Heart left ventricle (tissue), 16 donors: ENCODE data around the gene YY2. TPM values are rescaled to one million over a fixed set of nuclear protein-coding genes. Genes with fewer than 3 reads are reported as not detected.

Experiments used
- ATAC-seq, 4 donors: fragments of 200-7000 bp; cut with Tn5 transposase; one replicate each; pipeline ENCODE4 v1.9.1; 2020 to 2022; ENCODE audit warnings: moderate library complexity in 4 of 4, mild to moderate bottlenecking in 3 of 4, moderate number of reproducible peaks in 1 of 4
- DNase-seq, 5 donors: peaks; one replicate each; pipeline ENCODE4 v3.0.0-alpha.2; 2020
- H3K27ac ChIP-seq, 12 donors: fragments of 200-600 bp; sonication (generic) in 4 of 12; one replicate each; pipeline versions ENCODE4 v1.5.0 to v1.8.0; 2016 to 2022; ENCODE audit warnings: mild to moderate bottlenecking in 2 of 12
- H3K27me3 ChIP-seq, 9 donors: fragments of 200-600 bp; sonication (generic) in 2 of 9; one replicate each; pipeline versions ENCODE4 v1.5.1 to v1.8.0; 2016 to 2022; ENCODE audit warnings: mild to moderate bottlenecking in 3 of 9
- H3K36me3 ChIP-seq, 9 donors: fragments of 200-600 bp; sonication (generic) in 2 of 9; one replicate each; pipeline versions ENCODE4 v1.5.0 to v1.8.0; 2018 to 2022; ENCODE audit warnings: mild to moderate bottlenecking in 2 of 9
- H3K4me1 ChIP-seq, 12 donors: fragments of 200-600 bp; sonication (generic) in 4 of 12; one replicate each; pipeline versions ENCODE4 v1.5.0 to v1.8.0; 2016 to 2022; ENCODE audit warnings: mild to moderate bottlenecking in 3 of 12
- H3K4me3 ChIP-seq, 12 donors: fragments of 200-600 bp; sonication (generic) in 4 of 12; one replicate each; pipeline versions ENCODE4 v1.5.0 to v1.8.0; 2017 to 2022; ENCODE audit warnings: mild to moderate bottlenecking in 9 of 12, moderate library complexity in 4 of 12
- H3K9me3 ChIP-seq, 12 donors: fragments of 200-600 bp; sonication (generic) in 4 of 12; one replicate each; pipeline versions ENCODE4 v1.5.0 to v1.8.0; 2016 to 2022; ENCODE audit warnings: mild to moderate bottlenecking in 1 of 12
- POLR2A ChIP-seq, 2 donors: fragments of 450-650 bp; IDR thresholded peaks; one replicate each; pipeline ENCODE4 v1.6.1; 2017; ENCODE audit warnings: antibody characterized with exemption in 2 of 2, mild to moderate bottlenecking in 2 of 2, moderate library complexity in 2 of 2
- WGBS, 4 donors: extraction: QIAGEN DNeasy Blood & Tissue Kit in 2 of 4; methylation state at CpG; one replicate each; pipeline versions ENCODE4 v1.1.5 to v1.1.7; 2013 to 2018; 5-methylcytosine and 5-hydroxymethylcytosine counted together
- intact Hi-C, 10 donors: fragments of 100-400 bp; cut with DNase I; formaldehyde crosslinking; loops; one replicate each; pipeline versions ENCODE4 v1.11.1 to v1.14.2; 2022
- long read RNA-seq, 3 donors: library from polyadenylated mRNA; unstranded; transcript quantifications; one replicate each; pipeline ENCODE4 v2.0.0, GENCODE V29; 2020 to 2021
- polyA plus RNA-seq, 2 donors: library from polyadenylated mRNA; stranded (reverse); fragments of 200-250 nt; gene quantifications; one replicate each; pipeline ENCODE4 v1.2.3, GENCODE V29; 2013
- total RNA-seq, 9 donors: library from RNA; depleted of rRNA in 2 of 9; stranded (reverse); fragments of >200 nt in 2 of 9; fragmentation: NEBNext Ultra II Directional in 3 of 9; extraction: Animal tissue kit (Norgen Biotek cat#: 25700) in 3 of 9; gene quantifications; one replicate each; pipeline versions ENCODE4 v1.1.0 to v1.2.4, GENCODE V29; 2016 to 2023
- TF ChIP-seq, protein P1 (sequence below), 12 donors: fragments of 200-600 bp; sonication (generic) in 4 of 12; IDR thresholded peaks; one replicate each; pipeline versions ENCODE4 v1.5.0 to v1.8.0; 2018 to 2022; ENCODE audit warnings: antibody characterized with exemption in 12 of 12, mild to moderate bottlenecking in 5 of 12
- donor health status: ischemic (EF 13 %, LVEDD 7.1; RV severe dilation, severe dysfunction).
- donor health status: healthy with polysubstance abuse.
- donor health status: DM: no; HTN: yes; CAD: no.
- donor health status: DM: no; HTN: no; CAD: no.
- donor health status: ischemic (EF 25% LVEDD 6.9; RV normal size, moderate dysfunction).
- donor health status: ischemic (EF 25% LVEDD 5.7; RV mildly dilated, moderate dysfunction).
- donor health status: healthy.
- donor health status: DM: yes; HTN: yes; CAD: no.
- donor health status: ischemic (EF 35%, LVEDD 5.7; RV mildly dilated, moderate dysfunction).
- donor health status: nonischemic (EF 11% LVEDD 7.7; RV severe dilation, severe dysfunction).
- donor health status: DM: yes; HTN: yes; CAD: no.
- donor health status: PGD.
- donor health status: ischemic (EF 29% LVEDD 5.4; RV normal size, mild dysfunction).
- donor health status: nonischemic (EF 23%, LVEDD 6.1; RV moderate dilation, normal function).

The YY2 gene
- total RNA-seq (1 to 10 TPM in 2 of 9 donors, under 1 TPM in 7; 0.38 to 1.2 (median 0.56) TPM), polyA plus RNA-seq (under 1 TPM; 0.65 to 0.80 TPM)
- long read RNA-seq, donor 1, partial matches to known transcripts, result 0 of 1 reads
- long read RNA-seq, donor 1, other reads (novel, unspliced or antisense), result 0 of 1 reads
- long read RNA-seq, donor 2, result 0 reads
- long read RNA-seq, donor 3, result 0 reads

GRCh38 chrX:21855937-21856415 is at the start of gene YY2:
Gene YY2, plus strand, starts transcription at chrX:21855987. Its CDS starts 498 bp downstream, at chrX:21856485.
- H3K4me3 ChIP-seq, result no peak within 1 kb of the TSS
- no peak within 1 kb of the TSS for H3K27ac ChIP-seq
- H3K27me3 ChIP-seq, result no peaks in the 10 kb centered on the region
- intact Hi-C loops, result no loop called here
- DNase-seq (no peak), ATAC-seq (no peak)
- 88 to 98% (median 93%) methylated on average over 29 of the region's 29 CpGs for WGBS, 4 donors
- no peaks in the 10 kb centered on the region for H3K9me3 ChIP-seq
- peaks cover 0 to 65% (median 22%) of the 10 kb centered on the region in 9 donors for H3K36me3 ChIP-seq
- H3K4me1 ChIP-seq, result no peaks in the 10 kb centered on the region
- TF ChIP-seq, protein P1, sequence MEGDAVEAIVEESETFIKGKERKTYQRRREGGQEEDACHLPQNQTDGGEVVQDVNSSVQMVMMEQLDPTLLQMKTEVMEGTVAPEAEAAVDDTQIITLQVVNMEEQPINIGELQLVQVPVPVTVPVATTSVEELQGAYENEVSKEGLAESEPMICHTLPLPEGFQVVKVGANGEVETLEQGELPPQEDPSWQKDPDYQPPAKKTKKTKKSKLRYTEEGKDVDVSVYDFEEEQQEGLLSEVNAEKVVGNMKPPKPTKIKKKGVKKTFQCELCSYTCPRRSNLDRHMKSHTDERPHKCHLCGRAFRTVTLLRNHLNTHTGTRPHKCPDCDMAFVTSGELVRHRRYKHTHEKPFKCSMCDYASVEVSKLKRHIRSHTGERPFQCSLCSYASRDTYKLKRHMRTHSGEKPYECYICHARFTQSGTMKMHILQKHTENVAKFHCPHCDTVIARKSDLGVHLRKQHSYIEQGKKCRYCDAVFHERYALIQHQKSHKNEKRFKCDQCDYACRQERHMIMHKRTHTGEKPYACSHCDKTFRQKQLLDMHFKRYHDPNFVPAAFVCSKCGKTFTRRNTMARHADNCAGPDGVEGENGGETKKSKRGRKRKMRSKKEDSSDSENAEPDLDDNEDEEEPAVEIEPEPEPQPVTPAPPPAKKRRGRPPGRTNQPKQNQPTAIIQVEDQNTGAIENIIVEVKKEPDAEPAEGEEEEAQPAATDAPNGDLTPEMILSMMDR (IDR thresholded peaks at IDR 0.05), result no peak
- no peak for TF ChIP-seq POLR2A (IDR thresholded peaks at IDR 0.05)

GRCh38 chrX:21806691-21807090 is 49.1 kb upstream of the YY2 start:
- no peak overlapping the region for H3K4me3 ChIP-seq
- intact Hi-C loops, result no loop called here
- no peaks in the 10 kb centered on the region for H3K9me3 ChIP-seq
- no peak overlapping the region for H3K27ac ChIP-seq
- TF ChIP-seq, protein P1 (IDR thresholded peaks at IDR 0.05), result no peak
- no peak for TF ChIP-seq POLR2A (IDR thresholded peaks at IDR 0.05)
- DNase-seq (no peak), ATAC-seq (no peak)
- no peaks in the 10 kb centered on the region for H3K4me1 ChIP-seq
- peaks cover 0 to 4% (median 0%) of the 10 kb centered on the region in 9 donors for H3K27me3 ChIP-seq
- no peaks in the 10 kb centered on the region for H3K36me3 ChIP-seq

GRCh38 chrX:21811832-21812231 is 44.0 kb upstream of the YY2 start:
- H3K36me3 ChIP-seq, result no peaks in the 10 kb centered on the region
- DNase-seq (no peak), ATAC-seq (no peak)
- TF ChIP-seq, protein P1 (IDR thresholded peaks at IDR 0.05), result no peak
- intact Hi-C loops, result no loop called here
- no peaks in the 10 kb centered on the region for H3K9me3 ChIP-seq
- H3K4me1 ChIP-seq, result no peaks in the 10 kb centered on the region
- no peaks in the 10 kb centered on the region for H3K27me3 ChIP-seq
- 69 to 96% (median 75%) methylated on average over 1 of the region's 1 CpG for WGBS, 4 donors
- H3K27ac ChIP-seq, result no peak overlapping the region
- H3K4me3 ChIP-seq, result no peak overlapping the region

- no peaks in the 10 kb centered on the region for H3K36me3 ChIP-seq
- H3K27ac ChIP-seq, result no peak overlapping the region
- ATAC-seq, result no peak
- intact Hi-C loops, result no loop called here
- no peak overlapping the region for H3K4me3 ChIP-seq
- TF ChIP-seq, protein P1 (IDR thresholded peaks at IDR 0.05), result no peak
- TF ChIP-seq POLR2A (IDR thresholded peaks at IDR 0.05), result no peak
- WGBS, 4 donors, result 71 to 89% (median 77%) methylated on average over 2 of the region's 2 CpGs
- no peaks in the 10 kb centered on the region for H3K9me3 ChIP-seq
- H3K4me1 ChIP-seq, result no peaks in the 10 kb centered on the region
- H3K27me3 ChIP-seq, result no peaks in the 10 kb centered on the region
- DNase-seq, result no peak
Measured at GRCh38 chrX:21812628-21813027, 43.2 kb upstream of the YY2 start.
